Gastrocnemius medialis (tissue), 4 donors: ENCODE results near the gene KAZN.

ENCODE experiments used
- CTCF ChIP-seq, 5 experiments: fragments of 450-650 bp in 3 of 5; fragments of 200-600 bp in 2 of 5; sonication (generic) in 2 of 5; IDR thresholded peaks in 4 of 5; conservative IDR thresholded peaks in 1 of 5; 1 replicate in 4 of 5; 2 replicates in 1 of 5; pipeline ENCODE4 v1.5.1; 2016 to 2019; ENCODE audit warnings: antibody characterized with exemption in 5 of 5, mild to moderate bottlenecking in 3 of 5, moderate library complexity in 3 of 5
- POLR2A ChIP-seq, 2 donors: fragments of 450-650 bp; IDR thresholded peaks; one replicate each; pipeline ENCODE4 v1.6.1; 2017; ENCODE audit warnings: antibody characterized with exemption in 2 of 2, mild to moderate bottlenecking in 2 of 2, moderate library complexity in 2 of 2

DNA sequence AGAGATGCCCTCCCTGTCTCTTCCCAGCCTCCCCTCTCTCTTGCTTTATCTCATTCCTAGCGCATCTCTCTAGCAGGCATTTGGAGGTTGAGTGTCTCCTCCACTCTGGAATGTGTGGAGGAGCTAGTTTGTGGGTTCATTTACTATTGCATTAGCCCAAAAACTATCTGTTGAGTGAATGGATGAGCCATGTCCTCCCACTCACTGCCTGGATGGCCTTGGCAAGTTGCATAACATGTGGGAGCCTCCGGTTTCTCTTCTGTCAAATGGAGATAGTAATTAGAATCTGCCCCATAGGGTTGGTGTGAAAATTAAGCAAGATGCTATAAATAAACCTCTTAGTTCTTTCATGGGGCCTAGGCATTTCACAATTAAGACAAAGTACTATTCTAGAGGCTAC lies 181.8 kb downstream of the KAZN start:
- no peak for TF ChIP-seq CTCF (IDR thresholded peaks at IDR 0.05 in 4 of 5, conservative IDR thresholded peaks at IDR 0.05 in 1 of 5)
- TF ChIP-seq POLR2A (IDR thresholded peaks at IDR 0.05): no peak
